A673 (cell line): ENCODE results near the gene TRERF1.

Experiments
- CTCF ChIP-seq: fragments of 300-800, 200-600 bp; sonication (generic); conservative IDR thresholded peaks from 2 replicates; pipeline ENCODE4 v1.5.1; 2017; ENCODE audit warnings: low read depth, mild to moderate bottlenecking, antibody characterized with exemption, low read length, moderate library complexity, mixed read lengths
- EZH2 ChIP-seq: fragments of 200-600 bp; sonication (generic); IDR thresholded peaks from 2 replicates; pipeline ENCODE4 v1.6.1; 2017; ENCODE audit warnings: borderline replicate concordance, low read depth, mild to moderate bottlenecking, mixed read lengths, antibody characterized with exemption, low read length; ENCODE audit not compliant: poor library complexity, severe bottlenecking

DNA sequence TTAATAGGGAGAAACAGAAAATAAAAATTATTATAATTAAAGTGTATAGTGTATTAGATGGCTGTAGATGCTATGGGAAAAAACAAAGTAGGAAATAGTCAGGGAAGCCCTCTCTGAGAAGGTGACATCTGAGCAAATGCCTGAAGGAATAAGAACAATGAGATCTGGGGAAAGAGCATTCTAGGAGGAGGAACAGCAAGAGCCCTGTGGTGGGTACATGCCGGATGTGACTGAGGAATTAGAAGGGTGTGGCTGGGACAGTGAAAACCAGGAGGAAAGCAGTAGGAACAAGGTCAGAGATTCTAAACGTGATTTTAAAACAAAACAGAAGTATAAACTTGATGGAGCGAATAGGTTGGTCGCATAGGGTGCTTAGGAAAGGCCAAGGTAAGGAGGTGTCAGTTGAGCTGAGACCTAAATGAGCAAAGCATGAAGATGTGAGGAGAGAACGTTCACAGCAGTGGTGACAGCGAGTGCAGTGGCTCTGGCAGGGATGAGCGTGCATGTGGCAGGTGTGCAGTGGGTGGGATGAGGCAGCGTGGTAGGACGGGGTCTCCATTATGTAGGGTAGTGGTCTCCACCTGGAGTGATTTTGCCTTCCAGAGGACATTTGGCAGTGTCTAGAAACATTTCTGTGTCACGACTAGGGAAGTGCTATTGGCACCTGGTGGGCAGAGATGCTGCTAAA lies 137.0 kb downstream of the TRERF1 start:
- TF ChIP-seq CTCF, result no peak
- no peak for TF ChIP-seq EZH2
